Measurements from ENCODE around the gene CHD5.

The CHD5 gene

GRCh38 chr1:6052543-6053205, 127.4 kb downstream of the CHD5 start:
- DNase-seq, result peak in 1 of 2 donors; percentile 29

Data from stimulated activated CD4-positive, alpha-beta T cell treated with anti-CD3 and anti-CD28 coated beads, Interleukin-2, amount 100 ng/mL, for 48 hours (primary cell).